Mesothelial cell of epicardium (in vitro differentiated cells): ENCODE results near the gene CACNA2D3. TPM values are rescaled to one million over a fixed set of nuclear protein-coding genes. Genes with fewer than 3 reads are reported as not detected.

Source experiments
- DNase-seq, 2 experiments: peaks; one replicate each; pipeline ENCODE4 v3.0.0; 2021; ENCODE audit warnings: low spot score in 2 of 2; ENCODE audit not compliant: unreplicated experiment in 2 of 2
- H3K27ac Mint-ChIP-seq: 2 replicates; pipeline ENCODE4 v1.8.0; 2021; ENCODE audit warnings: mixed read lengths
- H3K27me3 Mint-ChIP-seq: 2 replicates; pipeline ENCODE4 v1.8.0; 2021; ENCODE audit warnings: low read depth, mixed read lengths
- H3K36me3 Mint-ChIP-seq: 2 replicates; pipeline ENCODE4 v1.8.0; 2021; ENCODE audit warnings: mixed read lengths
- H3K4me1 Mint-ChIP-seq: 2 replicates; pipeline ENCODE4 v1.8.0; 2021; ENCODE audit warnings: mixed read lengths
- H3K4me3 Mint-ChIP-seq: 2 replicates; pipeline ENCODE4 v1.8.0; 2021; ENCODE audit warnings: mild to moderate bottlenecking, moderate library complexity, mixed read lengths
- H3K9me3 Mint-ChIP-seq: 2 replicates; pipeline ENCODE4 v1.8.0; 2021; ENCODE audit warnings: mixed read lengths
- CTCF ChIP-seq: fragments of 200-600 bp; sonication (generic); IDR thresholded peaks from one replicate; pipeline ENCODE4 v1.5.0; 2021; ENCODE audit warnings: antibody characterized with exemption; ENCODE audit not compliant: unreplicated experiment
- total RNA-seq: library from RNA; stranded (reverse); gene quantifications from 3 replicates; pipeline ENCODE4 v1.2.1, GENCODE V29; 2021

The CACNA2D3 gene
- total RNA-seq, 1 donor from 2014 or later: 2.3 TPM

- no peak overlapping the region for H3K27ac Mint-ChIP-seq
- DNase-seq: no peak
- H3K9me3 Mint-ChIP-seq: peaks cover 24% of the 10 kb centered on the region
- no peak overlapping the region for H3K4me3 Mint-ChIP-seq
- H3K4me1 Mint-ChIP-seq: peaks cover 2% of the 10 kb centered on the region
- TF ChIP-seq CTCF: no peak
- no peaks in the 10 kb centered on the region for H3K36me3 Mint-ChIP-seq
- peaks cover 64% of the 10 kb centered on the region for H3K27me3 Mint-ChIP-seq
Measured at GRCh38 chr3:54518011-54518675, 395.8 kb downstream of the CACNA2D3 start.

- Mint-ChIP-seq H3K4me3 (no peak overlapping the region), H3K27ac (no peak overlapping the region), H3K27me3 (peaks cover 64% of the 10 kb centered on the region), H3K9me3 (peaks cover 36% of the 10 kb centered on the region), H3K4me1 (peaks cover 2% of the 10 kb centered on the region), H3K36me3 (no peaks in the 10 kb centered on the region)
- DNase-seq: no peak
- no peak for TF ChIP-seq CTCF
Measured at GRCh38 chr3:54519493-54519892, 397.1 kb downstream of the CACNA2D3 start.

GRCh38 chr3:54520060-54520459 lies 397.7 kb downstream of the CACNA2D3 start:
- no peak for DNase-seq
- Mint-ChIP-seq H3K36me3 (no peaks in the 10 kb centered on the region), H3K27me3 (peaks cover 59% of the 10 kb centered on the region), H3K9me3 (peaks cover 38% of the 10 kb centered on the region), H3K4me3 (no peak overlapping the region), H3K27ac (no peak overlapping the region), H3K4me1 (peaks cover 2% of the 10 kb centered on the region)
- no peak for TF ChIP-seq CTCF

GRCh38 chr3:54527521-54527920 lies 405.2 kb downstream of the CACNA2D3 start:
- Mint-ChIP-seq H3K27me3 (peaks cover 44% of the 10 kb centered on the region), H3K9me3 (peaks cover 39% of the 10 kb centered on the region), H3K27ac (no peak overlapping the region), H3K4me3 (no peak overlapping the region), H3K4me1 (no peaks in the 10 kb centered on the region), H3K36me3 (no peaks in the 10 kb centered on the region)
- TF ChIP-seq CTCF: no peak
- no peak for DNase-seq

- Mint-ChIP-seq H3K36me3 (no peaks in the 10 kb centered on the region), H3K9me3 (peaks cover 35% of the 10 kb centered on the region), H3K27me3 (peaks cover 46% of the 10 kb centered on the region), H3K4me3 (no peak overlapping the region), H3K4me1 (no peaks in the 10 kb centered on the region), H3K27ac (no peak overlapping the region)
- no peak for TF ChIP-seq CTCF
- no peak for DNase-seq
Measured at GRCh38 chr3:54527953-54528352, 405.6 kb downstream of the CACNA2D3 start.
